Common myeloid progenitor, CD34-positive (primary cell): Measurements from ENCODE around the gene PNPLA3.

Experiments used
- CTCF ChIA-PET: fragments of 350-600 bp; sonication (Branson Sonifier 250); formaldehyde crosslinking; loops from one replicate; lab custom pipeline; 2021; ENCODE audit warnings: antibody characterized with exemption; lab: Charles Lee
- POLR2A ChIA-PET: fragments of 350-600 bp; sonication (Branson Sonifier 250); formaldehyde crosslinking; loops from one replicate; lab custom pipeline; 2021; ENCODE audit warnings: antibody characterized with exemption; lab: Charles Lee
- DNase-seq, 3 donors: peaks; one replicate each; pipeline versions ENCODE4 v3.0.0 to v3.0.0-alpha.2; 2013
- H3K27ac ChIP-seq, 2 experiments: 1 replicate in 1 of 2; 2 replicates in 1 of 2; pipeline ENCODE4 v1.7.0; 2013; ENCODE audit warnings: inconsistent platforms in 2 of 2, low read length in 2 of 2, mild to moderate bottlenecking in 2 of 2, low read depth in 1 of 2, moderate library complexity in 1 of 2; ENCODE audit not compliant: severe bottlenecking in 2 of 2, insufficient read depth in 1 of 2, poor library complexity in 1 of 2
- H3K27me3 ChIP-seq, 5 experiments: replicated peaks in 2 of 5; 1 replicate in 3 of 5; 2 replicates in 2 of 5; pipeline versions ENCODE4 v1.6.1 to v1.7.0; 2013; ENCODE audit warnings: low read length in 4 of 5, mild to moderate bottlenecking in 2 of 5, moderate library complexity in 2 of 5, inconsistent platforms in 1 of 5; ENCODE audit not compliant: insufficient read depth in 5 of 5, control insufficient read depth in 4 of 5
- H3K36me3 ChIP-seq, 4 experiments: 1 replicate in 2 of 4; 2 replicates in 2 of 4; pipeline versions ENCODE4 v1.6.1 to v1.7.0; 2013; ENCODE audit warnings: low read length in 3 of 4, control low read depth in 1 of 4, mild to moderate bottlenecking in 1 of 4; ENCODE audit not compliant: control insufficient read depth in 4 of 4, insufficient read depth in 4 of 4
- H3K4me1 ChIP-seq, 4 experiments: 1 replicate in 3 of 4; 2 replicates in 1 of 4; pipeline versions ENCODE4 v1.6.1 to v1.7.1; 2013; ENCODE audit warnings: low read length in 3 of 4, mild to moderate bottlenecking in 3 of 4, control low read depth in 1 of 4, inconsistent platforms in 1 of 4, moderate library complexity in 1 of 4; ENCODE audit not compliant: control insufficient read depth in 4 of 4, insufficient read depth in 4 of 4; ENCODE audit errors: control extremely low read depth in 1 of 4
- H3K4me3 ChIP-seq, 7 experiments: 1 replicate in 4 of 7; 2 replicates in 3 of 7; pipeline versions ENCODE4 v1.5.1 to v1.7.0; 2013; ENCODE audit warnings: mild to moderate bottlenecking in 7 of 7, low read length in 6 of 7, moderate library complexity in 6 of 7, inconsistent platforms in 2 of 7, low read depth in 2 of 7, control low read depth in 1 of 7; ENCODE audit not compliant: insufficient read depth in 4 of 7, control insufficient read depth in 1 of 7; ENCODE audit errors: extremely low read depth in 1 of 7
- H3K9me3 ChIP-seq, 5 experiments: 1 replicate in 4 of 5; 2 replicates in 1 of 5; pipeline versions ENCODE4 v1.6.1 to v1.7.1; 2013; ENCODE audit warnings: low read length in 4 of 5, mild to moderate bottlenecking in 2 of 5, inconsistent platforms in 1 of 5, low read depth in 1 of 5, moderate library complexity in 1 of 5; ENCODE audit not compliant: control insufficient read depth in 4 of 5, insufficient read depth in 2 of 5; ENCODE audit errors: control extremely low read depth in 1 of 5
- WGBS: methylation state at CpG from one replicate; pipeline ENCODE4 v1.1.5; 2013; ENCODE audit not compliant: insufficient coverage; 5-methylcytosine and 5-hydroxymethylcytosine counted together

The PNPLA3 gene

GRCh38 chr22:43884600-43885318 is 38.8 kb upstream of the PNPLA3 start:
- H3K4me1 ChIP-seq, result no peaks in the 10 kb centered on the region
- POLR2A ChIA-PET, result no interaction called here
- no peak overlapping the region for H3K27ac ChIP-seq
- peaks cover 0 to 24% (median 6%) of the 10 kb centered on the region in 5 experiments for H3K27me3 ChIP-seq
- no peaks in the 10 kb centered on the region for H3K9me3 ChIP-seq
- peak; percentile 36 to 56 (median 48) for DNase-seq
- CTCF ChIA-PET, result interaction anchor here (1.1 to 4.0 kb wide), 7 partner anchors 13 to 497 kb away, joined by 3 to 21 read pairs (median 4); no protein-coding TSS in a partner anchor
- no peaks in the 10 kb centered on the region for H3K36me3 ChIP-seq
- WGBS, result 24% methylated on average over 16 of the region's 18 CpGs
- no peak overlapping the region for H3K4me3 ChIP-seq

- 63% methylated on average over 7 of the region's 7 CpGs for WGBS
- POLR2A ChIA-PET, result no interaction called here
- CTCF ChIA-PET, result interaction anchor here (1.1 to 4.0 kb wide), 7 partner anchors 13 to 498 kb away, joined by 3 to 21 read pairs (median 4); no protein-coding TSS in a partner anchor
- Histone ChIP-seq H3K27ac (no peak overlapping the region), H3K4me1 (no peaks in the 10 kb centered on the region), H3K4me3 (no peak overlapping the region), H3K36me3 (no peaks in the 10 kb centered on the region), H3K9me3 (no peaks in the 10 kb centered on the region), H3K27me3 (peaks cover 0 to 29% (median 6%) of the 10 kb centered on the region in 5 experiments)
- no peak for DNase-seq
Observed at GRCh38 chr22:43885319-43885671, 38.3 kb upstream of the PNPLA3 start.

- ChIA-PET CTCF (interaction anchor here (1.3 to 4.0 kb wide), 4 partner anchors 12 to 60 kb away, joined by 4 to 21 read pairs (median 6); no protein-coding TSS in a partner anchor), POLR2A (no interaction called here)
- no peak overlapping the region for H3K27ac ChIP-seq
- WGBS, result 95% methylated on average over 3 of the region's 6 CpGs
- DNase-seq, result no peak
- H3K27me3 ChIP-seq, result peaks cover 0 to 34% (median 11%) of the 10 kb centered on the region in 5 experiments
- no peaks in the 10 kb centered on the region for H3K4me1 ChIP-seq
- H3K36me3 ChIP-seq, result no peaks in the 10 kb centered on the region
- H3K9me3 ChIP-seq, result no peaks in the 10 kb centered on the region
- H3K4me3 ChIP-seq, result no peak overlapping the region
Observed at GRCh38 chr22:43885786-43886185, 37.8 kb upstream of the PNPLA3 start.

GRCh38 chr22:43886231-43886630 is 37.4 kb upstream of the PNPLA3 start:
- Histone ChIP-seq H3K9me3 (no peaks in the 10 kb centered on the region), H3K4me3 (no peak overlapping the region), H3K4me1 (peaks cover 0 to 2% (median 0%) of the 10 kb centered on the region in 4 experiments), H3K27me3 (peaks cover 0 to 39% (median 15%) of the 10 kb centered on the region in 5 experiments), H3K27ac (no peak overlapping the region), H3K36me3 (no peaks in the 10 kb centered on the region)
- DNase-seq, result no peak
- ChIA-PET CTCF (interaction anchor here (0.7 to 4.0 kb wide), 3 partner anchors 12 to 59 kb away, joined by 4 to 21 read pairs (median 4); no protein-coding TSS in a partner anchor), POLR2A (no interaction called here)
- 90% methylated on average over 8 of the region's 8 CpGs for WGBS

GRCh38 chr22:43887391-43887790 is 36.2 kb upstream of the PNPLA3 start:
- Histone ChIP-seq H3K9me3 (no peaks in the 10 kb centered on the region), H3K27me3 (peaks cover 0 to 50% (median 20%) of the 10 kb centered on the region in 5 experiments), H3K4me3 (no peak overlapping the region), H3K36me3 (no peaks in the 10 kb centered on the region), H3K4me1 (peaks cover 0 to 8% (median 4%) of the 10 kb centered on the region in 4 experiments), H3K27ac (no peak overlapping the region)
- DNase-seq, result no peak
- ChIA-PET POLR2A (no interaction called here), CTCF (interaction anchor here (4.0 kb wide), 1 partner anchor 58 kb away, joined by 21 read pairs; no protein-coding TSS in a partner anchor)
- 87% methylated on average over 4 of the region's 4 CpGs for WGBS

- Histone ChIP-seq H3K27me3 (peaks cover 0 to 63% (median 22%) of the 10 kb centered on the region in 5 experiments), H3K9me3 (no peaks in the 10 kb centered on the region), H3K4me3 (no peak overlapping the region), H3K4me1 (peaks cover 0 to 8% (median 4%) of the 10 kb centered on the region in 4 experiments), H3K27ac (no peak overlapping the region), H3K36me3 (no peaks in the 10 kb centered on the region)
- no peak for DNase-seq
- POLR2A ChIA-PET, result no interaction called here
- WGBS, result 98% methylated on average over 3 of the region's 4 CpGs
- CTCF ChIA-PET, result no interaction called here
Observed at GRCh38 chr22:43888740-43889139, 34.9 kb upstream of the PNPLA3 start.

- Histone ChIP-seq H3K4me3 (no peak overlapping the region), H3K36me3 (no peaks in the 10 kb centered on the region), H3K4me1 (peaks cover 0 to 8% (median 4%) of the 10 kb centered on the region in 4 experiments), H3K27ac (no peak overlapping the region), H3K27me3 (peaks cover 0 to 69% (median 22%) of the 10 kb centered on the region in 5 experiments), H3K9me3 (no peaks in the 10 kb centered on the region)
- POLR2A ChIA-PET, result no interaction called here
- CTCF ChIA-PET, result no interaction called here
- WGBS, result 83% methylated on average over 16 of the region's 16 CpGs
- DNase-seq, result no peak
Observed at GRCh38 chr22:43889201-43889859, 34.3 kb upstream of the PNPLA3 start.
